Bronchial epithelial cell (primary cell): Measurements from ENCODE around the gene AK3. TPM values are rescaled to one million over a fixed set of nuclear protein-coding genes. Genes with fewer than 3 reads are reported as not detected.
A peak's percentile ranks its signal among the peaks of the same experiment; 100 is the strongest.

Experiments
- DNase-seq: peaks from one replicate; pipeline ENCODE4 v3.0.0-alpha.2; 2010; ENCODE audit warnings: low read depth
- FAIRE-seq: peaks from 2 replicates; lab custom pipeline; 2011; peaks lifted over from hg19 to GRCh38; lab: Jason Lieb, UNC
- H3K27me3 ChIP-seq: 2 replicates; pipeline ENCODE4 v1.5.1; 2011; ENCODE audit warnings: low read length; ENCODE audit not compliant: control insufficient read depth, insufficient read depth
- H3K36me3 ChIP-seq: 2 replicates; pipeline ENCODE4 v1.5.1; 2011; ENCODE audit warnings: low read length; ENCODE audit not compliant: control insufficient read depth, insufficient read depth
- H3K4me3 ChIP-seq: 2 replicates; pipeline ENCODE4 v1.5.1; 2011; ENCODE audit warnings: mild to moderate bottlenecking, low read depth, low read length, control low read depth
- CTCF ChIP-seq: IDR thresholded peaks from 2 replicates; pipeline ENCODE4 v1.5.1; 2011; ENCODE audit warnings: mild to moderate bottlenecking, moderate library complexity, low read length, control low read depth, inconsistent platforms; ENCODE audit not compliant: insufficient read depth, severe bottlenecking
- total RNA-seq: library from RNA; depleted of rRNA; stranded (reverse); fragments of >200 nt; gene quantifications from 2 replicates; pipeline ENCODE4 v1.2.1, GENCODE V29; 2014

The AK3 gene
- total RNA-seq, 1 donor from 2014 or later = 59.5 TPM

DNA sequence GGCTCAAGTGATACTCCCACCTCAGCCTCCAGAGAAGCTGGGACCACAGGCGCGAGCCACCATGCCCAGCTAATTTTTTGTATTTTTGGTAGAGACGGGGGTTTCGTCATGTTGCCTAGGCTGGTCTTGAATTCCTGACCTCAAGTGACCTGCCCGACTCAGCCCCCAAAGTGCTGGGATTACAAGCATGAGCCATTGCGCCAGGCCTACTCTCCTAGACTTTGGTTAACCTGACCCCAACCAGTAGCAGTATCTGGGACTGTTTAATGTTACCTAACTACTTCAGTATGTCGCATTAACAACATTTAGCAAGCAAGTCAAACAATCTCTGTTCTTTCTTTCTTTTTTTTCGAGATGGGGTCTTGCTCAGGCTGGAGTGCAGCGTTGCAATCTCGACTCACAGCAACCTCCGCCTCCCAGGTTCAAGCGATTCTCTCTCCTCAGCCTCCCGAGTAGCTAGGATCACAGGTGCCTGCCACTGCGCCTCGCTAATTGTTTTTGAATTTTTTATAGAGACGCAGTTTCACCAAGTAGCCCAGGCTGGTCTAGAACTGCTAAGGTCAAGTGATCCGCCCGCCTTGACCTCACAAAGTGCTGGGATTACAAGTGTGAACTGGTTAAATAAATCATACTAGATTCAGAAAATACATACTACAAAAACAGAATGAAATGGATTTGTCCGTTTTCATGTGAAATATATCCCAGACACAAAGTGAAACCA is 2.0 kb downstream of the AK3 start:
- no peak for TF ChIP-seq CTCF
- peaks cover under 1% of the 10 kb centered on the region for H3K36me3 ChIP-seq
- peak overlapping the region; percentile 71 for H3K4me3 ChIP-seq
- FAIRE-seq = no peak
- DNase-seq = no peak
- no peaks in the 10 kb centered on the region for H3K27me3 ChIP-seq

DNA sequence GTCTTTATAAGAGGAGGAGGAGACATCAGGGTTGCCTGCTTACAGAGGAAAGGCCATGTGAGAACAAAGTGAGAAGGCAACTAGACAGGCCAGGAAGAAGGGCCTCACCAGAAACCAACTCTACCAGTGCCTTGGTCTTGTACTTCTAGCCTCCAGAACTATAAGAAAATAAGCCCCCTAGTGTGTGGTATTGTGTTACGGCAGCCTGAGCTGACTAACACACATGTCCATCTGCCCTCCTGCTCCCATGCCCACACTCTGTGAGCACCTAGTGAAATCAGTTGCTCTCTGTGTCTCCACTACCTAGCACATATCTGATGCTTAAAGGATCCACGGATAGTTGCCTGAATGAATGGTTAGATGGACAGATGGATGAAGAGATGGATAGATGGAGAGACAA is 6.9 kb downstream of the AK3 start:
- Histone ChIP-seq H3K27me3 (no peaks in the 10 kb centered on the region), H3K36me3 (peaks cover 3% of the 10 kb centered on the region), H3K4me3 (no peak overlapping the region)
- FAIRE-seq = no peak
- no peak for DNase-seq
- no peak for TF ChIP-seq CTCF

DNA sequence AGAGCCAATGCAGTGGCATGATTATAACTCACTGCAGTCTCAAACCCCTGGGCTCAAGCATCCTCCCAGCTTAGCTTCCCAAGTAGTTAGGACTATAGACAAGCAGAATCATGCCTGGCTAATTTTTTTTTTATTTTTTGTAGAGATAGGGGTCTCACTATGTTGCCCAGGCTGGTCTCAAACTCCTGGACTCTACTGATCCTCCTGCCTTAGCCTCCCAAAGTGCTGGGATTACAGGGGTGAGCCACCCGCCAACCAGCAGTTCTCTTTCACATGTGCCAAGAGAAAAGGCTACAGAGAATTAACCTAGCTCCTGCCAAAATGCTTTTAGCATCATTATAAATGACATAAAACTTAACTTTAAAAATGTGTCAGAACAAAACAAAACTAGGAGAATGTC is 8.1 kb downstream of the AK3 start:
- DNase-seq = no peak
- peaks cover 3% of the 10 kb centered on the region for H3K36me3 ChIP-seq
- no peak for FAIRE-seq
- TF ChIP-seq CTCF = no peak
- no peaks in the 10 kb centered on the region for H3K27me3 ChIP-seq
- no peak overlapping the region for H3K4me3 ChIP-seq

DNA sequence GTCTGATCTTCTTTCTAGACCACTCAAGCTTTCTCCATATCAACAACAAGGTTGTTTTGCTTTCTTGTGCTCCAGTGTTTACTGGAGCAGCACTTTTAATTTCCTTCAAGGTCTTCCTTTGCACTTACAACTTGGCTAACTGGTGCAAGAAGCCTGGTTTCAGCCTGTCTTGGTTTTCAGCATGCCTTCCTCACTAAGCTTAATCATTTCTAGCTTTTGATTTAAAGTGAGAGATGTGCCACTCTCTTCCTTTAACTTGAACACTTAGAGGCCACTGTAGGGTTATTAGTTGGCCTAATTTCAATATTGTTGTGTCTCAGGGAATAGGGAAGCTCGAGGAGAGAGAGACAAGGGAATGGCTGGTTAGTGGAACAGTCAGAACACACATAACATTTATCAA is 13.4 kb downstream of the AK3 start:
- Histone ChIP-seq H3K27me3 (no peaks in the 10 kb centered on the region), H3K36me3 (peaks cover 1% of the 10 kb centered on the region), H3K4me3 (no peak overlapping the region)
- DNase-seq (no peak), FAIRE-seq (no peak)
- TF ChIP-seq CTCF = no peak

DNA sequence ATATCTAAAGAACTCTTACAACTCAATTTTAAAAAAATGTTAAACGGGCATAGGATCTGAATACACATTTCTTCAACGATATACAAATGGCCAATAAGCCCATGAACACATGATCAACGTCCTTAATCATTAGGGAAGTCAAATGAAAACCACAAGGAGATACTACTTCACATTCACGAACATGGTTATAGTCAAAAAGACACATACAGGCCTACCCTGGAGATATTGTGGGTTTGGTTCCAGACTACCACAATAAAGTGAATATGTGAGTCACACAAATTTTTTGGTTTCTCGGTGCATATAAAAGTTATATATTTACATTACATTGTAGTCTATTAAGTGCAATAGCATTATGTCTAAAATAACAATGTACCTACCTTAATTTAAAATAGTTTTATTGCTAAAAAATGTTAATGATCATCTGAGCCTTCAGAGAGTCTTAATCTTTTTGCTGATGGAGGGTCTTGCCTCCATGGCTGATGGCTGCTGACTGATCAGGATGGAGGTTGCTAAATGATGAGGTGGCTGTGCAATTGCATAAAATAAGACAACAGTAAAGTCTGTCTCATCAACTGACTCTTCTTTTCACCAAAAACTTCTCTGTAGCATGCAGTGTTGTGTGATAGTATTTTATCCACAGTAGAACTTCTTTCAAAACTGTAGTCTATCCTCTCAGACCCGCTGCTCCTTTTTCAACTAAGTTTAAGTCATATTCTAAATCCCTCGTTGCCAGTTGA is 15.1 kb downstream of the AK3 start:
- H3K4me3 ChIP-seq = no peak overlapping the region
- FAIRE-seq (peak; percentile 36), DNase-seq (no peak)
- peaks cover 4% of the 10 kb centered on the region for H3K36me3 ChIP-seq
- no peaks in the 10 kb centered on the region for H3K27me3 ChIP-seq
- no peak for TF ChIP-seq CTCF
